ENCODE results near the gene ALMS1. TPM values are rescaled to one million over a fixed set of nuclear protein-coding genes. Genes with fewer than 3 reads are reported as not detected.

ALMS1 gene
- total RNA-seq, 1 experiment from 2014 or later = 7.4 TPM

- BruUV-seq (replicated peaks) = no TSS peak
- Histone ChIP-seq H3K27me3 (replicated peaks; ENCODE audit: control insufficient read depth, insufficient read depth, low read length) (no peaks in the 10 kb centered on the region), H3K36me3 (ENCODE audit: control insufficient read depth, insufficient read depth, low read length) (no peaks in the 10 kb centered on the region), H3K4me3 (ENCODE audit: low read depth, low read length) (no peak overlapping the region), H3K9me3 (no peaks in the 10 kb centered on the region), H3K4me1 (no peaks in the 10 kb centered on the region)
- no peak overlapping the region for H3K4me3 Mint-ChIP-seq (ENCODE audit: unreplicated experiment)
- no peak for TF ChIP-seq CTCF (IDR thresholded peaks at IDR 0.05; ENCODE audit: insufficient read depth in 1 of 2, low read depth in 1 of 2, low read length in 1 of 2, severe bottlenecking in 1 of 2, unreplicated experiment in 1 of 2)
- no peaks in the 10 kb centered on the region for H3K27me3 Mint-ChIP-seq (ENCODE audit: insufficient read depth, unreplicated experiment)
- intact Hi-C loops (cut with micrococcal nuclease; ENCODE audit: unreplicated experiment) = no loop called here
- POLR2A ChIA-PET = no interaction called here
- H3K27ac Mint-ChIP-seq (ENCODE audit: unreplicated experiment) = no peak overlapping the region
- DNase-seq = no peak
- no peaks in the 10 kb centered on the region for H3K36me3 Mint-ChIP-seq (ENCODE audit: insufficient read depth, unreplicated experiment)
- no peaks in the 10 kb centered on the region for H3K4me1 Mint-ChIP-seq (ENCODE audit: low read depth, unreplicated experiment)
- no peaks in the 10 kb centered on the region for H3K9me3 Mint-ChIP-seq (ENCODE audit: unreplicated experiment)
- CTCF ChIA-PET = no interaction called here
Measured at GRCh38 chr2:73610111-73610510, 224.5 kb downstream of the ALMS1 start.

- no peaks in the 10 kb centered on the region for H3K27me3 ChIP-seq (replicated peaks; ENCODE audit: control insufficient read depth, insufficient read depth, low read length)
- H3K27ac Mint-ChIP-seq (ENCODE audit: unreplicated experiment) = no peak overlapping the region
- POLR2A ChIA-PET = no interaction called here
- BruUV-seq (replicated peaks) = no TSS peak
- H3K9me3 Mint-ChIP-seq (ENCODE audit: unreplicated experiment) = no peaks in the 10 kb centered on the region
- no peak overlapping the region for H3K4me3 Mint-ChIP-seq (ENCODE audit: unreplicated experiment)
- no peak for DNase-seq
- intact Hi-C loops (cut with micrococcal nuclease; ENCODE audit: unreplicated experiment) = no loop called here
- no peaks in the 10 kb centered on the region for H3K27me3 Mint-ChIP-seq (ENCODE audit: insufficient read depth, unreplicated experiment)
- H3K4me1 Mint-ChIP-seq (ENCODE audit: low read depth, unreplicated experiment) = no peaks in the 10 kb centered on the region
- no peak for TF ChIP-seq CTCF (IDR thresholded peaks at IDR 0.05; ENCODE audit: insufficient read depth in 1 of 2, low read depth in 1 of 2, low read length in 1 of 2, severe bottlenecking in 1 of 2, unreplicated experiment in 1 of 2)
- no peaks in the 10 kb centered on the region for H3K4me1 ChIP-seq
- no peaks in the 10 kb centered on the region for H3K36me3 Mint-ChIP-seq (ENCODE audit: insufficient read depth, unreplicated experiment)
- H3K36me3 ChIP-seq (ENCODE audit: control insufficient read depth, insufficient read depth, low read length) = no peaks in the 10 kb centered on the region
- H3K9me3 ChIP-seq = no peaks in the 10 kb centered on the region
- H3K4me3 ChIP-seq (ENCODE audit: low read depth, low read length) = no peak overlapping the region
- CTCF ChIA-PET = no interaction called here
Measured at GRCh38 chr2:73611193-73611592, 225.6 kb downstream of the ALMS1 start.

GRCh38 chr2:73611867-73612266 lies 226.2 kb downstream of the ALMS1 start:
- Histone ChIP-seq H3K9me3 (no peaks in the 10 kb centered on the region), H3K4me3 (ENCODE audit: low read depth, low read length) (no peak overlapping the region), H3K27me3 (replicated peaks; ENCODE audit: control insufficient read depth, insufficient read depth, low read length) (no peaks in the 10 kb centered on the region), H3K36me3 (ENCODE audit: control insufficient read depth, insufficient read depth, low read length) (no peaks in the 10 kb centered on the region), H3K4me1 (no peaks in the 10 kb centered on the region)
- no peak for DNase-seq
- Mint-ChIP-seq H3K4me1 (ENCODE audit: low read depth, unreplicated experiment) (no peaks in the 10 kb centered on the region), H3K27ac (ENCODE audit: unreplicated experiment) (no peak overlapping the region), H3K36me3 (ENCODE audit: insufficient read depth, unreplicated experiment) (no peaks in the 10 kb centered on the region), H3K4me3 (ENCODE audit: unreplicated experiment) (no peak overlapping the region), H3K9me3 (ENCODE audit: unreplicated experiment) (no peaks in the 10 kb centered on the region), H3K27me3 (ENCODE audit: insufficient read depth, unreplicated experiment) (peaks cover 1% of the 10 kb centered on the region)
- no peak for TF ChIP-seq CTCF (IDR thresholded peaks at IDR 0.05; ENCODE audit: insufficient read depth in 1 of 2, low read depth in 1 of 2, low read length in 1 of 2, severe bottlenecking in 1 of 2, unreplicated experiment in 1 of 2)
- intact Hi-C loops (cut with micrococcal nuclease; ENCODE audit: unreplicated experiment) = no loop called here
- no TSS peak for BruUV-seq (replicated peaks)
- ChIA-PET CTCF (no interaction called here), POLR2A (no interaction called here)

Data from Caco-2 (cell line).